ENCODE measurements around the gene SIGLEC5.
"Not testable (repeated sequence)": the region's sequence is repeated elsewhere in the genome, so short reads cannot be mapped to it uniquely, and the experiment has no call there.

The SIGLEC5 gene

GRCh38 chr19:51630315-51630714 is at the start of gene SIGLEC5:
Gene SIGLEC5, minus strand, starts transcription at chr19:51630401. Its CDS starts 66 bp downstream, at chr19:51630335.
- in situ Hi-C loops (cut with MboI; ENCODE audit: low sequenced_read_pairs) = not testable (repeated sequence)

DNA sequence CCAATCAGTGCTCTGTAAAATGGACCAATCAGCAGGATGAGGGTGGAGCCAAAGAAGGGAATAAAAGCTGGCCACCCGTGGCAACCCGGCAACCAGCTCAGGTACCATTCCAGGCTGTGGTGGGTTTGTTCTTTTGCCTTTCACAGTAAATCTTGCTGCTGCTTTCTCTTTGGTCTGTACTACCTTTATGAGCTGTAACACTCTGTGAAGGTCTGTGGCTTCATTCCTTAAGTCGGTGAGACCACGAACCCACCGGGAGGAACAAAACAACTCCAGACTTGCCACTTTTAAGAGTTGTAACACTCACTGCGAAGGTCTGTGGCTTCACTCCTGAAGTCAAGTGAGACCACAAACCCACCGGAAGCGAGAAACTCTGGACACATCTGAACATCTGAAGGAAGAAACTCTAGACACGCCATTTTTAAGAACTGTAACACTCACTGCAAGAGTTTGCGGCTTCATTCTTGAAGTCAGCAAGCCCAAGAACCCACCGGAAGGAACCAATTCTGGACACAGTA is 46.4 kb upstream of the SIGLEC5 start:
- in situ Hi-C loops (cut with MboI; ENCODE audit: low sequenced_read_pairs) = no loop called here

- in situ Hi-C loops (cut with MboI; ENCODE audit: low sequenced_read_pairs) = not testable (repeated sequence)
Observed at GRCh38 chr19:51675911-51676565, 45.8 kb upstream of the SIGLEC5 start.

GRCh38 chr19:51668216-51668615 is 38.0 kb upstream of the SIGLEC5 start:
- in situ Hi-C loops (cut with MboI; ENCODE audit: low sequenced_read_pairs) = loop anchor here (10.0 kb wide), 1 partner anchor 513 kb away; no protein-coding TSS in a partner anchor

DNA sequence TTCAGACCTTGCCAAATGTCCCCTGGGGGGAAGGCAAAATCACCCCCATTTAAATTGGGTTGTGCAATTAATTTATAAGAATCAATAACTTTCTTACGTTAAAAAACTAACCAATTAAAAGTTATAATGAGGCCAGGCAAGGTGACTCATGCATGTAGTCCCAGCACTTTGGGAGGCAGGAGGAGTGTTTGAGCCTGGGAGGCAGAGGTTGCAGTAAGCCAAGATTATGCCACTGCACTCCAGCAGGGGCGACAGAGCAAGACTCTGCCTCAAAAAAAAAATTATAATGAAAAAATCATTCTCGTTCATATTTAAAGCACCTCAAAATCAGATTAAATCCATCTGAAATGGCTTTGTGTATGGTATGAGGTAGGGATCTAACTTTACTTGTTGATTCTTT is 34.8 kb upstream of the SIGLEC5 start:
- in situ Hi-C loops (cut with MboI; ENCODE audit: low sequenced_read_pairs) = loop anchor here (10.0 kb wide), 1 partner anchor 510 kb away; no protein-coding TSS in a partner anchor

GRCh38 chr19:51664131-51664530 is 33.9 kb upstream of the SIGLEC5 start:
- in situ Hi-C loops (cut with MboI; ENCODE audit: low sequenced_read_pairs) = loop anchor here (10.0 kb wide), 1 partner anchor 509 kb away; no protein-coding TSS in a partner anchor

DNA sequence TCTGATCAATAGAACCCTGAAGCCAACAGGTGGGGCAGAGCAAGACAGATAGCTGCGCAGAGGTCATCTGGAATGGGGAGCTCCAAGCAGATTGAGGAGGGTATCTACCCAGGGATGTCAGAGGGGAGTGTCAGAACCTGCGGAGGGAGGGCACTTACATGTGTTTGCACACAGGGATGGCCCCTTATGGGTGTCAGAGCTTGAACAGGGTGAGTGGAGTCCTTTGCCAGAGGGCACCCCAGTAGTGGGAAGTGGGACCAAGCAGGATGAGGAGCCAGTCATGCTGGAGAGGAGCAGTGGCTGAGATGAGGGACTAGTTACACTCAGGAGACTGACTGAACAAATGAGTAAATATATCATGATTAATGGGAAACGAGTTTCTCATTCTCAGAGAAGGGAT is 33.4 kb upstream of the SIGLEC5 start:
- in situ Hi-C loops (cut with MboI; ENCODE audit: low sequenced_read_pairs) = loop anchor here (10.0 kb wide), 1 partner anchor 509 kb away; no protein-coding TSS in a partner anchor

DNA sequence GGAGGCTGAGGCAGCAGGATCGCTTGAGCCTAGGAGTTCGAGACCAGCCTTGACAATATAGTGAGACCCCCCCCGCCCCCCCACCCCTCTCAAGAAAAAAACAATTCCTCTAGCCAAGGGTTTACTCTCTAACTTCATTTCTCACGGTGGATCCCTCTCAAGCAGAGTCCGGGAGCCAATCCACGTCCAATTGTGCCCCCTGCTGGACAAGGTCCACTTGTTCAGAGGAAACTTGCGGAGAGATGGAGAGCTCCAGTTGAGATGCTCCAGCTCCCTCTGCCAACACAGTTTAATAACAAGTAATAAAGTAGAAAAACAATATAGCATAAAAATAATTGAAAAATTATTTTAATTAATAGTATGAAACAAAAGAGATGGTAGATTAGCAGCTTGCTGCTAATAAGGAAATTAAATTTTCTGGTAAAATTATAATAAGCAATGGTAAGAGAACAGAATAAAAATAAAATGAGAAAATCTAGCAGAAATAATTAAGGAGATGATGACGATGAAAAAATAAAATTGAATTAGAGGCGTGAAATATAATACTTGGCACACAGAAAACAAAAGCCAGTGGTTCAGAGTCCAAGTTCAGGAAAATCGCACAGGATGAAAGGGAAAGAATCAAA is 30.9 kb upstream of the SIGLEC5 start:
- in situ Hi-C loops (cut with MboI; ENCODE audit: low sequenced_read_pairs) = loop anchor here (10.0 kb wide), 1 partner anchor 506 kb away; no protein-coding TSS in a partner anchor

- in situ Hi-C loops (cut with MboI; ENCODE audit: low sequenced_read_pairs) = loop anchor here (5.0 to 10.0 kb wide), 4 partner anchors 123 to 320 kb away; partner anchors contain the start of gene CEACAM18
Observed at GRCh38 chr19:51654783-51655182, 24.6 kb upstream of the SIGLEC5 start.

GRCh38 chr19:51653162-51653561 is 23.0 kb upstream of the SIGLEC5 start:
- in situ Hi-C loops (cut with MboI; ENCODE audit: low sequenced_read_pairs) = loop anchor here (10.0 kb wide), 3 partner anchors 178 to 318 kb away; partner anchors contain the start of gene CEACAM18

DNA sequence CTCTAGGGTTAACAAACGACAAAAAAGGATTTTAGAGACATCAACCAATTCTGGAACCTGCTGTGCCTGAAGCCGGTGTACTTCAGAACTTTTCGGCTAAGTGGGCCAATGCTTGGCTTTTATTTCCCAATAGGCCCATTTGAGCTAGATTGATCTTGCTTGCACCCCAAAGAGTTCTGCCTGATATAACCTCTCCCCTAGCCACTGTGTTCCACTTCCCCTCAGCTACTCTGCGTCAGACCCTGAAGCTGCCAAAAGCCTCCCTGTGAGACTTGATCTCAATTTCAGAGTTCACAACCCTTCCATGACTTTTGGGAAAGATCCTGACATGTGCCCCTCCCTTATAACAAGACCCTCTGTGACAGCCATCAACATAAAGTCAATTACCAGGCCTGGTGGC is 22.1 kb upstream of the SIGLEC5 start:
- in situ Hi-C loops (cut with MboI; ENCODE audit: low sequenced_read_pairs) = loop anchor here (10.0 kb wide), 3 partner anchors 177 to 317 kb away; partner anchors contain the start of gene CEACAM18

DNA sequence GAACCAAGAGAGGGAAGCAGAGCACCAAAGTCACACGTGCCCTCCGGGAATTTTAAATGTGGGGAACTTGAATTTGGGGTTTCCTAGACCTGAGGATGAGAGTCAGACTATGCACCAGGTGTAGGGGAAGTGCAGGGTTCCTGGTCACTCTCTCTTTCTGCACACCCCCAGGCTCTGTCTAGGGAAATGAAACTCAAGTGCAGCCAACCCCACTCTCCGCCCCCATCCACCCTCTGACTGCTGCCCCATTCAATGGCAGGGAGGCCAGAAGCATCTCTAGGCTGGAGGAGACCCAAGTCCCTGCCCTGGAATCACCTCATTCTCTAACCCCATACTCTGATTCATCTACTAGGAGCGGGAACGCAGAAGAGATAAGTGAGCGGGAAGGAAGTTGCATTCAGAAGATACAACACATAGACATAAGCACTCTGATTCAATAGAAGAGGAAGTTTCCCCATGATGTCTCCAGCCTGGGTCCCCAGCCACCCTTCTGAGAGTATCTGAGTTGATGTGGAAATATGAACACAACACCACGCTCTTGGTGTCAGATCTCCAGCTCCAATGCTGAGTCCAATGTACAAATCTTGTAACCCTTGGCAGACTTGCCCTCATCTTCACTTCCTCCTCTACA is 21.1 kb upstream of the SIGLEC5 start:
- in situ Hi-C loops (cut with MboI; ENCODE audit: low sequenced_read_pairs) = loop anchor here (10.0 kb wide), 3 partner anchors 177 to 317 kb away; partner anchors contain the start of gene CEACAM18

GRCh38 chr19:51647318-51647717 is 17.1 kb upstream of the SIGLEC5 start:
- in situ Hi-C loops (cut with MboI; ENCODE audit: low sequenced_read_pairs) = no loop called here

DNA sequence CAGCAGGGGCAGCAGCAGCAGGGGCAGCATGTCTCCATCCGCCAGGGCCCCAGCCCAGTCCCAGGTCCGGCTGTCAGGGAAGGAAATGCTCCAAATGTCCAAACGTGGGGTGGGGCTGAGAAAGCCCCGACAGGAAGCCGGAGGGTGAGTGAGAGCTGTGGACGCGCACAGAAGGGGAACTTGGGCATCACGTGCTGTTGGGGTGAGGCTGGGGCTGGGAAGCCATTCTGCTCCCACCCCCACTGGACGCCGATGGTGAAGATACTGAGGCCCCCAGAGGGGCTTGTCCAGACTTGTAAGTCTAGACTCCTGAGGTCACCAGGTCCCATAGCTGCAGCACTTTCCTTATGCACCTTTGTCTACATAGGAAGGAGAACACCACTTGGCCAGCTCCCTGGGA is 16.5 kb upstream of the SIGLEC5 start, which contains the start of gene SIGLEC14:
SIGLEC14 (minus strand) TSS at position 96 of the 400 bp plus-strand sequence; CDS start at position 30, 66 bp downstream.
- in situ Hi-C loops (cut with MboI; ENCODE audit: low sequenced_read_pairs) = not testable (repeated sequence)

DNA sequence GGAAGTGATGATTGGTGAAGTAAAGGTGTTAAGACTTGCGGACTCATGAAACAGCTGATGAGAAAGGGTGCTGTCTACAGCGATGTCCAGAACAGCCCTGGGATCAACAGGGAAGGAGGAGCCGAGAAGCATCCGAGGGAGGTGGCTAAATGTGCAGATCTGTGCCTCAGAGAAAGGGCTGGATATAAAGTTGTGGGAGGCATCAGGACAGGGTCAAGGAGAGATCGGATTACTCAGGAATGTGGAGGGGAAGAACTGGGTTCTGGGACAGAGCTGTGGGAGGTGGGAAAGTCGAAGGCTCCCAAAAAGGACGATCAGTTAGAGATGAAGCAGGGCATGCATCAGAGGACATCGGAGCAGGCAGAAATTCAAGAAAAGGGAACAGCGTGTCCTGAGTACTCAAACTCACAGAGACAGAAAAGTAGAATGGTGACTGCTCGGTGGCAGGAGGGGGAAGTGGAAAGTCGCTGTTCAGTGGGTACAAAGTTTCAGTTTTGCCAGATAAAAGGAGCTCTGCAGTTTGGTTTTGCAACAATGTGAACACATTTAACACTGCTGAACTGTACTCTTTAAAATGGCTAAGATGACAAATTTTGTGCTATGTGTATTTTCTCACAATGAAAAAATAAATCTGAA is 14.6 kb upstream of the SIGLEC5 start:
- in situ Hi-C loops (cut with MboI; ENCODE audit: low sequenced_read_pairs) = no loop called here

- in situ Hi-C loops (cut with MboI; ENCODE audit: low sequenced_read_pairs) = no loop called here
Observed at GRCh38 chr19:51641648-51642047, 11.4 kb upstream of the SIGLEC5 start.

DNA sequence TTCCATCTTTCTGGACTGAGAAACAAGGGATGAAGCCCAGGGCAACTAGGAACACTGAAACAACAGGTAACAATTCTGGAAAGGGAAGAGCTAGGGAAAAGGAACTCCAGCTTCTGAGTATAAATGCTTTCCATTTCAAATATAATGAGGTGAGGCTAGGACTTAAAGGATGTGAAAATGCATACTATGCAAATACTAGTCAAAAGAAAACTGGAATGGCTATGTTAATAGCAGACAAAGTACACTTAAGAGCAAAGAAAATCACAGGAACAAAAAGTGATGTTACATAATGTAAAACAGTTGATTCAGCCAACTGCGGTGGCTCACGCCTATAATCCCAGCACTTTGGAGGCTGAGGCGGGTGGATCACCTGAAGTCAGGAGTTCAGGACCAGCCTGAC is 10.2 kb upstream of the SIGLEC5 start:
- in situ Hi-C loops (cut with MboI; ENCODE audit: low sequenced_read_pairs) = no loop called here

DNA sequence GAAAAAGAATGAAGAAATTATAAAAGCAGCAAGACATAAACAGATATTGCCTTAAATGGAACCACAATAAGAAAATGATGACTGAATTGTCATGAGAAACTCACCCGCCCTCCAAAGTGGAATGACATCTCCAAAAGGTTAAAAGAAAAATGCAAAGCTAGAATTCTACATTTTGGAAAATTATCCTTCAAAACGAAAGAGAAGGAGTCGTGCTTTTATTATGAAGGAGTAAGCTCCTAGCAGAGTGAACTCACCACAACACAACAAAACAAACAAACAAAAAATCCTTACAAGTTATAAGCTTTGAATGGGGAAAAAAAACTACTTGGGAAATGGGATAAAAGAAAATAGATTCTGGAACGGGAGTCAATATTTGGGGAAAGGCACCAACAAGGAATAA is 9.7 kb upstream of the SIGLEC5 start:
- in situ Hi-C loops (cut with MboI; ENCODE audit: low sequenced_read_pairs) = no loop called here

DNA sequence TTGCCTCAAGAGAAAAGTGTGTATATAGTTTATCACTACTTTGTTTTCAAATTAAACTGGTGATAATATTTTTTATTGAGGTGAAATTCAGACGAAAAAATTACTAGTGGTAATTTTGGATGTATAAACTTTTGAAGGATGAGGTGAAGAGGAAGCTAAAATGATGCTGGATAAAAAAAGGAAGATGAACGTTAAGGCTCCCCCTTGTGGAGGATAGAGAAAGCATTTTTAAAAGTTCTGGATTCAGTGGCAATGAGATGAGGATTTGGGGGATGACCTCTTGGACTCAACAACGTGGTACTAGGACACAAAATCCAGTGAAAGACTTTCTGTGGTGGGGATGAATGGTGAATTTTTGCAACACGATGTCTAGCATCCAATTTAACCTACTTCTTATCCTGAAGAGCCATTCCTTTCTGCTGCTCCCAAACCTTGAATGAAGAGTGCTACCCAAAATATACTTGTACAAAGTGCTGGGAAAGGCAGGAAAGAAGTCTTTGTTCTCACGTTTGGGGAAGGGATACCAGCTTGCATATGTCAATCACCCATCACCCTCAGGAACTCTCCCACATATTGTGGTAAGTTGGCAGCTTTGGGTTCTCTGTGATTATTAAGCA is 7.3 kb upstream of the SIGLEC5 start:
- in situ Hi-C loops (cut with MboI; ENCODE audit: low sequenced_read_pairs) = no loop called here

DNA sequence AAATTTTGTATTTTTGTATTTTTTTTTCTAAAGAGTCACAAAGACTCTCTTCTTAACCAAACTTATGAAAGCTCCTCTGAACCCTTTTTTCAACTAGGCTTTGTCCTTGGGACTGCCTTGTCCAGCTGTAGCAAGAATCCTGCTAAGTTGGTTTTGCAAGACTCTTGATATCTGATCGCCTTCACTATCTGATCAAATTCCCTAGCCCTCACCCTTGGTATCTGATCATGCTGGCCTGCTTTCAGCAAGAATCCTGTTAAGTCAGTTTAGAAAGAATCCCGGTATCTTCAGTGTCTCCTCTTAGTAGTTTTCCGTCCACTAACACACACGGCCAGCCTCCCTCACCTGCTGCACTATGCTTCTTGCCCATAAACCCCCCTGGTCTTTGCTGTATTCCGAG is 1.9 kb upstream of the SIGLEC5 start:
- in situ Hi-C loops (cut with MboI; ENCODE audit: low sequenced_read_pairs) = no loop called here
